Astrocyte (in vitro differentiated cells and primary cell): Measurements from ENCODE around the gene APBA2.

Experiments
- EZH2 ChIP-seq: IDR thresholded peaks from 2 replicates; pipeline ENCODE4 v1.6.1; 2012; ENCODE audit warnings: mild to moderate bottlenecking, low read length, inconsistent platforms; ENCODE audit not compliant: insufficient read depth
- TF ChIP-seq, protein P1 (sequence below): IDR thresholded peaks from 2 replicates; pipeline ENCODE4 v1.5.1; 2011; ENCODE audit warnings: low read depth, mild to moderate bottlenecking, inconsistent platforms, low read length, moderate library complexity; ENCODE audit not compliant: insufficient read depth

DNA sequence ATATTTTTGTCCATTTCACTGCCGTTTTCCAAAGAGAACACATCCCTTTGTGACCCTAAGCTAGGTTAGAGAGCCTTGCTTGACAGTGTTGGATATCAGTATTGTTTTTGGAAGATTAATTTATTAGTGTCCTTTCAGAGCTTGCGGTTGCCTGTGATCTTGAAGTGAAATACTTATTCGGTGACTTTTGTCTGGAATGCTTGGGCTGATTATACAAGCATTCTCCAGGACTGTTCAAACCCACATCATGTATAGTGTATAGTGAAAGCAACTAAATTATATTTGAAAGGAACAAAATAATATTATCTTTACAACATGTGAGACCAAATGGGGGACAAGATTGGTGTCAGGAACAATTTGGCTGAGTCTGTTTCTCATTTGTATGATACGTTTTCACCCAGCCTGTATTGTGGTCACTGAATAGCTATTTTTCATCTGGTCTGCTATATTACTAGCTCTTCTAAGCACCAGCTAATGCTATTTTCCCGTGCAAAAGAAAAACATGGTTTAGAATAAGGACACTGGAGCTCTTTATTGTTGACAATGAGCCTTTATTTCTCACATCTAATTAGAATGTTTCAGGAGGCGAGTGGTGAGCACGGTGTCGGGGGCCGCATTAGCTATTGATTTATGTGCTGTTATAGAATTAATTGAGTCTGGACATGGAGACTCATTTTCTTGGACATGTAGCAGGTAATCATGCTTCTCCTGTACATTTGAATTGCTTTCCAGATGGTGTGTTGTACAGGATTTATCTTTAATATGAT is 158.1 kb downstream of the APBA2 start:
- TF ChIP-seq, protein P1, sequence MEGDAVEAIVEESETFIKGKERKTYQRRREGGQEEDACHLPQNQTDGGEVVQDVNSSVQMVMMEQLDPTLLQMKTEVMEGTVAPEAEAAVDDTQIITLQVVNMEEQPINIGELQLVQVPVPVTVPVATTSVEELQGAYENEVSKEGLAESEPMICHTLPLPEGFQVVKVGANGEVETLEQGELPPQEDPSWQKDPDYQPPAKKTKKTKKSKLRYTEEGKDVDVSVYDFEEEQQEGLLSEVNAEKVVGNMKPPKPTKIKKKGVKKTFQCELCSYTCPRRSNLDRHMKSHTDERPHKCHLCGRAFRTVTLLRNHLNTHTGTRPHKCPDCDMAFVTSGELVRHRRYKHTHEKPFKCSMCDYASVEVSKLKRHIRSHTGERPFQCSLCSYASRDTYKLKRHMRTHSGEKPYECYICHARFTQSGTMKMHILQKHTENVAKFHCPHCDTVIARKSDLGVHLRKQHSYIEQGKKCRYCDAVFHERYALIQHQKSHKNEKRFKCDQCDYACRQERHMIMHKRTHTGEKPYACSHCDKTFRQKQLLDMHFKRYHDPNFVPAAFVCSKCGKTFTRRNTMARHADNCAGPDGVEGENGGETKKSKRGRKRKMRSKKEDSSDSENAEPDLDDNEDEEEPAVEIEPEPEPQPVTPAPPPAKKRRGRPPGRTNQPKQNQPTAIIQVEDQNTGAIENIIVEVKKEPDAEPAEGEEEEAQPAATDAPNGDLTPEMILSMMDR, result no peak
- TF ChIP-seq EZH2, result no peak
